Measurements from ENCODE around the gene SORCS2.

DNA sequence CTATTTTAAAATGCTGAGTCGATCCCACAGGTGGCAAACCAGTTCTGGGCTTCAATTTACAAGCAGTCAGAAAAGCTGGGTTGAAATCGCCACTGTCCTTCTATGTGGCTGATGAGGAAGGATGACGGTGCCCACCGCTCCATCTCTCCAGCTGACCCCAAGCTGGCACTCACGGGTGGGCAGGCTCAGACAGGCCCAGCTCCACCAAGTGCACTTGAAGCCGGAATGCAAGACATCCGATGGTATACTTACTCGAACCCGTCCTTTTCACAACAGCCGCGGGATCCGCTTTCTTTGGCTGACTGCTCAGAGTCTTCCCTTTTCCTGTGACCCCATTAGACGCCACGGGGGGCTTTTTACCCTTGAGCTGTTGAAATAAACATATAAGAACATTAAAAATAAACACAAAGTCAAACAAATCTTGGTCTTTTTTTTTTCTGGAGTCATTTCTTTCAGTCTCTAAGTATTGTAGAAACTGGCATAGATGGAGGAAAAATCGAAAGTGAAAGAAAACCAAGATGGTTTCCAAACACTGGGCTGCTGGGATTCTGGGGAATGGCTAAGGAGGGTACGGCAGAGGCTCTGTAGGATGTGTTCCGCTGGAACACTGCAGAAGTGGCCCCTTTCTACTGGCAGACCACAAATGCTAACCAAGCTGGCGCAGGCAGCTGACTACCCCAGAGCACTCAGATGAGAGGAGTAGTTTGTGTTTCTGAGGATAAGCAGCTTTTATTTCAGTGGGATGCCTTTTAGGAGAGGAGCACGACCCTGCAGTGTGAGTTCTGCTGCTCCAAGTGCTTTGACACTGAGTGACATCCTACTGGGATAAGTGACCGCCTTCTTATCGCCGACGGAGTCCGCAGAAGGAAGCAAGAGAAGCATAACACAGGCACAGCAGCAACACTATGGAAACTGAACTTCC is 586.4 kb downstream of the SORCS2 start:
- TF ChIP-seq FOXM1 (IDR thresholded peaks at IDR 0.05; ENCODE audit: low read depth) (no peak), RAD21 (IDR thresholded peaks at IDR 0.05; ENCODE audit: low read length) (no peak), CHD2 (IDR thresholded peaks at IDR 0.05; ENCODE audit: low read length, partially characterized antibody) (no peak)
- TF ChIP-seq, protein P1, sequence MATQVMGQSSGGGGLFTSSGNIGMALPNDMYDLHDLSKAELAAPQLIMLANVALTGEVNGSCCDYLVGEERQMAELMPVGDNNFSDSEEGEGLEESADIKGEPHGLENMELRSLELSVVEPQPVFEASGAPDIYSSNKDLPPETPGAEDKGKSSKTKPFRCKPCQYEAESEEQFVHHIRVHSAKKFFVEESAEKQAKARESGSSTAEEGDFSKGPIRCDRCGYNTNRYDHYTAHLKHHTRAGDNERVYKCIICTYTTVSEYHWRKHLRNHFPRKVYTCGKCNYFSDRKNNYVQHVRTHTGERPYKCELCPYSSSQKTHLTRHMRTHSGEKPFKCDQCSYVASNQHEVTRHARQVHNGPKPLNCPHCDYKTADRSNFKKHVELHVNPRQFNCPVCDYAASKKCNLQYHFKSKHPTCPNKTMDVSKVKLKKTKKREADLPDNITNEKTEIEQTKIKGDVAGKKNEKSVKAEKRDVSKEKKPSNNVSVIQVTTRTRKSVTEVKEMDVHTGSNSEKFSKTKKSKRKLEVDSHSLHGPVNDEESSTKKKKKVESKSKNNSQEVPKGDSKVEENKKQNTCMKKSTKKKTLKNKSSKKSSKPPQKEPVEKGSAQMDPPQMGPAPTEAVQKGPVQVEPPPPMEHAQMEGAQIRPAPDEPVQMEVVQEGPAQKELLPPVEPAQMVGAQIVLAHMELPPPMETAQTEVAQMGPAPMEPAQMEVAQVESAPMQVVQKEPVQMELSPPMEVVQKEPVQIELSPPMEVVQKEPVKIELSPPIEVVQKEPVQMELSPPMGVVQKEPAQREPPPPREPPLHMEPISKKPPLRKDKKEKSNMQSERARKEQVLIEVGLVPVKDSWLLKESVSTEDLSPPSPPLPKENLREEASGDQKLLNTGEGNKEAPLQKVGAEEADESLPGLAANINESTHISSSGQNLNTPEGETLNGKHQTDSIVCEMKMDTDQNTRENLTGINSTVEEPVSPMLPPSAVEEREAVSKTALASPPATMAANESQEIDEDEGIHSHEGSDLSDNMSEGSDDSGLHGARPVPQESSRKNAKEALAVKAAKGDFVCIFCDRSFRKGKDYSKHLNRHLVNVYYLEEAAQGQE (IDR thresholded peaks at IDR 0.05; ENCODE audit: low read depth, low read length) = no peak

Data from SK-N-SH (cell line).